GM19438 (cell line): ENCODE results near the gene CAPN13.

Source experiments
- ATAC-seq: cut with Tn5 transposase; IDR thresholded peaks from one replicate; pipeline ENCODE4 v1.9.1; 2021; ENCODE audit warnings: low read depth; ENCODE audit not compliant: unreplicated experiment

Gene CAPN13, protein sequence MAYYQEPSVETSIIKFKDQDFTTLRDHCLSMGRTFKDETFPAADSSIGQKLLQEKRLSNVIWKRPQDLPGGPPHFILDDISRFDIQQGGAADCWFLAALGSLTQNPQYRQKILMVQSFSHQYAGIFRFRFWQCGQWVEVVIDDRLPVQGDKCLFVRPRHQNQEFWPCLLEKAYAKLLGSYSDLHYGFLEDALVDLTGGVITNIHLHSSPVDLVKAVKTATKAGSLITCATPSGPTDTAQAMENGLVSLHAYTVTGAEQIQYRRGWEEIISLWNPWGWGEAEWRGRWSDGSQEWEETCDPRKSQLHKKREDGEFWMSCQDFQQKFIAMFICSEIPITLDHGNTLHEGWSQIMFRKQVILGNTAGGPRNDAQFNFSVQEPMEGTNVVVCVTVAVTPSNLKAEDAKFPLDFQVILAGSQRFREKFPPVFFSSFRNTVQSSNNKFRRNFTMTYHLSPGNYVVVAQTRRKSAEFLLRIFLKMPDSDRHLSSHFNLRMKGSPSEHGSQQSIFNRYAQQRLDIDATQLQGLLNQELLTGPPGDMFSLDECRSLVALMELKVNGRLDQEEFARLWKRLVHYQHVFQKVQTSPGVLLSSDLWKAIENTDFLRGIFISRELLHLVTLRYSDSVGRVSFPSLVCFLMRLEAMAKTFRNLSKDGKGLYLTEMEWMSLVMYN

GRCh38 chr2:30807249-30807648, at the start of gene CAPN13:
CAPN13 (minus strand) TSS chr2:30807446; CDS start chr2:30787325, 20,121 bp downstream.
- no peak for ATAC-seq

DNA sequence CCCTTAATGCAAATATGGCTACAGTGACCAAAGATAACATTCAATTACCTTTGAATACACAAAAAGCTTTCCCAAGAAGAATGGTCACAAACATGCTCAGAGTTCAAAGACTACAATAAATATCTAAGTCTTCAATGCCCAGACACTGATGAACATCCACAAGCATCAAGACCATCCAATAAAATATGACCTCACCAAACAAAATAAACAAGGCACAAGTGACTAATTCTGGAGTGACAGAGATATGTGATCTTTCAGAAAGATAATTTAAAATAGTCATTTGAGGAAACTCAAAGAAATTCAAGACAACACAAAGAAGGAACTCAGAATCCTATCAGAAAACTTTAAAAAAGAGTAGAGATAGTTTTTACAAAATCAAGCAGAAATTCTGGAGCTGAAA, 40.6 kb upstream of the CAPN13 start:
- no peak for ATAC-seq

- no peak for ATAC-seq
These were observed 40.1 kb upstream of the CAPN13 start for GRCh38 chr2:30847329-30847728.

- ATAC-seq, result no peak
These were observed 21.3 kb upstream of the CAPN13 start for GRCh38 chr2:30828586-30828985.

- no peak for ATAC-seq
These were observed 19.7 kb upstream of the CAPN13 start for GRCh38 chr2:30826916-30827315.

- ATAC-seq, result no peak
These were observed 19.2 kb upstream of the CAPN13 start for GRCh38 chr2:30826481-30826880.

DNA sequence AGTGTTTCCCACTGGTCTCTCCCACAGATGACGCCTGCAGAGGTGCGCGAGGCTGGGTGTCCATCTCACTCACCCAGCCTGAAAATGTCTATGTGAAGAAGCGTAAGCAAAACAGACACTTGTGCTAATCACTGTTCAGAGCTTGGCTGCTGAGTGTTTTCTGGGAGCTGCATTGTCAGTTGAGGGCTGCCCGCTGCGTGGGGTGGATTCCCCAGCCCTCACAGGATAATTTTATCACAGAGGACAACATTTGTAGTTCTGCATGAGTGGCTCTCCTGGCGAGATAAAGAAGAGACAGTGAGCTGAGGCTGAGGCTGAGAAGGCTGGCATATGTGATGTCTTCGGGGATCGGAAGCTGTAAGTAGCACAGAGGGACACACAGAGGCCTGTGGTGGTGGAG, 16.2 kb upstream of the CAPN13 start:
- ATAC-seq, result no peak

- no peak for ATAC-seq
These were observed 14.7 kb upstream of the CAPN13 start for GRCh38 chr2:30821960-30822359.

- no peak for ATAC-seq
These were observed 13.3 kb upstream of the CAPN13 start for GRCh38 chr2:30820381-30821055.

DNA sequence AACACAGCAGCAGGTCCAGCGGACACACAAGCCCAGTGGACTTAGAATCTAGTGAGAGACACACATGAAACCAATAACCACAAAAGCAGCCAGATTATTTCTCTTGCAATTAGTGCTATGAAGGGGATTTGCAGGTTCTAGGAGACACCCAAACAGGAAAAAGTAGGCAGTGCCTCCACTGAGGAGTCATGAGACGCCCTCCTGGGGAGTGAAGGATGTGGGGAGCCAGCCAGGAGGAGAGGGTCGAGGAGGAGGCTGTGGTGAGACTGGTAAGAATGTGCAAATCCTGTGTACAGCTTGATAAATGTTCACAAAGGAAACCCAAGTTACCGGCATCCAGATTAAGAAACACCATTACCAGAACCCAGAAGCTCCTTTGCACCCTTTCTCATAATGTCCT, 2.7 kb upstream of the CAPN13 start:
- no peak for ATAC-seq

DNA sequence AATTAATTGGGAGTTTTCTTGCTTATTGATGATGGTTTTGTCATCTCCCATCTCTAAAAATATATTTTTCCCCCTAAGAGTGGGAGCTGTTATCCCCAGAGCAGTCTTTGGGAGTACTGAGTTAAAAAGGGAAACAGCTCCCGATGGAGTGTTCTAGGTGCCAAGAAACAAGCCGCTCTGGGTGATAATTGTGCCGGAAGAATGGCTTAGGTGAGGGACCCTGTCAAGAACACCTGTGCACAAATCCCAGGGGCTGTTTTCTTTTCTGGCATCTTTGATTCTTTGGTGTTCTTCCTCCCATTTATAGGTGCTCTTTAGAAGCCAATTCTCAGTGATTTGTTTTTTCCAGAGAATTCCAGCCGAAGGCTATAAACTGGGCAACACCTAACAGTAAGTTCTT, 1.4 kb upstream of the CAPN13 start:
- no peak for ATAC-seq

DNA sequence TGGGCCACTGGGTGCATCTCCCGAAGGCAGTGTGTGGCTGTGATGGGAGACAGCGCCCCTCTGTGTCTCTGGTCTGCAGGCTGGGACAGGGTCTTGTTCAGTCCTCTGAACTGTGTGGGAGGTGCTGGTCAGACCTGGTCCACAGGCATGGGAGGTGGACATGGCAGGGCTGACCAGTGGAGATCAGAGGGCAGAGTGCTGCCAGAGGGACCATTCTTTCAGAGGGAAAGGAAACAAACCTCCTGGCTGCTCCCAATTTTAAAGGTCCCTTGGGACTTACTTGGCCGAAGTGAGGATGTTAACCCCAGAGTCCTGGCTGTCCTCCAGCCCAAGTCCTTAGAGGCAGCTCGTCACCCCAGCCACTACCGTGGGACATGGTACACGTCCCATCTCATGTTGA, 4.0 kb downstream of the CAPN13 start:
- no peak for ATAC-seq

DNA sequence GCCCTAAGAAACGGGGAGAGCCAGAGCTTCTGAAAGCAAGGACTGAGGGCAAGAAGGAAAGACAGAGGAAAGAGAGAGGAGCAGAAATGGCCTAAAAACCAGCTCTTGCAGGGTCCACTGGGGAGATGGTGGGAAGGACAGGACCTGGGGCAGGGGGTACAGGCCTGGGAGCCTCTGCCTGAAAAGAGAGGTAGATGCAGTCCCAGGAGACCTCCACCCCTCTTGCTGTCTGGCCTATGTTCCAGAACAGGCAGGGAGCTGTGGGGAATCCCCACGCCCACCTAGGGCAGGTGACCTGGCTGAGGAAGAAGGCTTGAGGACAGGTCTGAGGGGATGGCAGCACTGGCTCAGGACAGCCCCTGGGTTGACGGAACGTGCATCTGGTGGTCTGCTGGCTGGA, 4.6 kb downstream of the CAPN13 start:
- ATAC-seq, result no peak

- ATAC-seq, result no peak
These were observed 5.3 kb downstream of the CAPN13 start for GRCh38 chr2:30801821-30802455.

DNA sequence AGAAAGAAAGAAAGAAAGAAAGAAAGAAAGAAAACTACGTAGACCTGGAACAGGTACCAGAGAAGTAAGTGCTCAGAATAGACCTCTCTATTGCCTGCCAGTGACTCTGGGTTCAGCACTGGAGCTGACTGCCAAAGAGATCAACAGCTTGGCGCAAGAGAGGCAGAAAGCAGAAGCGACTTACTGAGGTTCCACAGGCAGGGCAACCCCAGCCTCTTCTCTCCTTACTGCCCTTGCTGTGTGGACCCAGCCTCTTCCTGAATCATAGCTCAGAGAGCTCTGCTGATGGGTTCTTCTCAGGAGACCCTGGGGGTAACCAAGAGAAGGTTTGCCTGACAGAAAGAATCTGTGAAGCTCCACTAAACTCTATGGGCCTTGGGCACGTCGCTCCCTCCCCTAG, 7.1 kb downstream of the CAPN13 start:
- no peak for ATAC-seq

DNA sequence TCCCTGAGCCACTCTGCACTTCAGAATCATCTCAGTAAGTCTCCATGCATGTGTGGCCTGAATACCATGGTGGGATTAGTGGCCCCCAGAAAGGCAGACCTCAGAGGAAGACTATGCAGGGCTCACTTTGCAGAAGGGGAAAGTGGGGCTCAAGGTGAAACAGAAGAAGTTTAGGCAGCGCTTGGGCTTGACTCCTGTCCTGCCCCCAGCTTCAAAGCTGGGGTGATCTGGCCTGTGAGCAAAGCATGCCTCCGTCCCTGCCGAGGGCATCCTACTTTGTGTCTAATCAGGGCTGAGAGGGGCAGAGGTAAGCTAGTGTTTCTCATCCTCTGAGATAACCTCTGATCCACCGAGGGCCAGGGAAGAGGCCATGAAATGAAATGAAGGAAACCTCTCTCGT, 7.9 kb downstream of the CAPN13 start:
- no peak for ATAC-seq

DNA sequence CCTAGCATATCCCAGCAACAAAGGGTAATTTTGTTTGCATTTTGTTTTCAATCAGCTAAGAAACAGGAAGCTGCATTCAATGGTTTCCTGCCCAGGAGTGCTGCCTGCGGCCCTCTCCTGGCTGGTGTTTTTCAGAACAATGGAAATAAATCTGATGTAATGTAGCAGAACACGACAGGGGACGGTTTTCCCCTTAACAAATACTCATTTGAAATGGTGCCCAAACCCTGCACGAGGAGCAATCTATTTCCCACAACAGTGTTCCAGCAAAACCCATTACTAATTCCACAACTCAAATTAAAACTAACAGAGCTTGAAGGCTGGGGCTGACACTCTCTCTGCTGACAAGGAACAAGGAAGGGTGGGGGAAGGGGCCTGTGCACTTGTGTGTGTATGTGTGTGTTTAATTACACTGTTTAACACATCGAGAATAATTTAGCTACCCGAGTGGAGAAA, 8.7 kb downstream of the CAPN13 start:
- no peak for ATAC-seq

GRCh38 chr2:30797381-30798015, 9.7 kb downstream of the CAPN13 start:
- ATAC-seq, result no peak

GRCh38 chr2:30796699-30797098, 10.5 kb downstream of the CAPN13 start:
- ATAC-seq, result no peak

DNA sequence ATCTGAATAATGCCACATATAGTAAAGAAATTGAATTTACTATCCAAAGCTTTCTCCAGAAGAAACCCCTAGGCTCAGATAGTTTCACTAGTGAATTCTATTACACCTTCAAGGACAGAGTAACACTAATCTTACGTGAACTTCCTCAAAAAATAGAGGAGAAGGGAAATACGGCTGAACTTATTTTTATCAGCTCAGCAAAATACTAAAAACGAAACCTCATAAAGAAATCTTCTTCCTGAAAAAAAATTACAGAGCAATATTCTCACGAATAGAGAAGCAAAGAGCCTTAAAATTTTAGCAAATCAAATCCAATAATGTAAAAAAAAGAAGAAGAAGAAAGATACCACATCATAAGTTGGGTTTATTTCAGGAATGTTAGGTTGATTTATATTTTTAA, 14.7 kb downstream of the CAPN13 start:
- ATAC-seq, result no peak

DNA sequence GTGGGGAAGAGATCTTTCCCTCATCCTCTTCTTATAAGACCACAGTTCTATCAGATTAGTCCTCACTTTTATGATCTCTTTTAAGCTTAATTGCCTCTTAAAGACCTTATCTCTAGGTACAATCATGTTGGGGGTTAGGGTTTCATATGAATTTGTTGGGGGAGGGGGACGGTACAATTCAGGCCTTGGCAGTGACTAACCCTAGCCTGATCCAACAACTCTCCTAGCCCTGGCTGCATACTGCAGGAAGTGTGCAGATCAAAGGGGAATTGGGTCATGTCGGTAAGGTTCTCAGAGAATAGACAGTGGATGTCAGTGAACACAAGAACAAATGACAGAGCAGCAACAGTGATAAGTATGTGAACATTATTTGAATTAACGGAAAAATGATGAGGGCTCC, 16.4 kb downstream of the CAPN13 start:
- ATAC-seq, result no peak
